Mucosa of rectum (tissue), 2 donors: ENCODE measurements around the gene CD101.

Source experiments
- H3K27ac ChIP-seq, 2 donors: one replicate each; pipeline ENCODE4 v1.7.0; 2013; ENCODE audit warnings: inconsistent platforms in 2 of 2, low read depth in 2 of 2, low read length in 2 of 2
- H3K27me3 ChIP-seq, 2 donors: one replicate each; pipeline ENCODE4 v1.7.0; 2013; ENCODE audit warnings: low read length in 2 of 2; ENCODE audit not compliant: control insufficient read depth in 2 of 2, insufficient read depth in 2 of 2
- H3K36me3 ChIP-seq, 2 donors: one replicate each; pipeline ENCODE4 v1.7.0; 2013; ENCODE audit warnings: low read length in 2 of 2; ENCODE audit not compliant: control insufficient read depth in 2 of 2, insufficient read depth in 2 of 2
- H3K4me1 ChIP-seq, 2 donors: one replicate each; pipeline ENCODE4 v1.7.0; 2013; ENCODE audit warnings: low read length in 2 of 2, mild to moderate bottlenecking in 1 of 2; ENCODE audit not compliant: control insufficient read depth in 2 of 2, insufficient read depth in 2 of 2
- H3K4me3 ChIP-seq, 2 donors: one replicate each; pipeline ENCODE4 v1.7.0; 2013; ENCODE audit warnings: low read length in 2 of 2
- H3K9ac ChIP-seq, 2 donors: one replicate each; pipeline ENCODE4 v1.7.0; 2013; ENCODE audit warnings: low read length in 2 of 2, low read depth in 1 of 2, mild to moderate bottlenecking in 1 of 2
- H3K9me3 ChIP-seq, 2 donors: one replicate each; pipeline ENCODE4 v1.7.0; 2013; ENCODE audit warnings: low read length in 2 of 2; ENCODE audit not compliant: control insufficient read depth in 2 of 2
- donor health status: healthy.
- donor health status: Normal muscosa, but diverticular disease.

CD101 gene

DNA sequence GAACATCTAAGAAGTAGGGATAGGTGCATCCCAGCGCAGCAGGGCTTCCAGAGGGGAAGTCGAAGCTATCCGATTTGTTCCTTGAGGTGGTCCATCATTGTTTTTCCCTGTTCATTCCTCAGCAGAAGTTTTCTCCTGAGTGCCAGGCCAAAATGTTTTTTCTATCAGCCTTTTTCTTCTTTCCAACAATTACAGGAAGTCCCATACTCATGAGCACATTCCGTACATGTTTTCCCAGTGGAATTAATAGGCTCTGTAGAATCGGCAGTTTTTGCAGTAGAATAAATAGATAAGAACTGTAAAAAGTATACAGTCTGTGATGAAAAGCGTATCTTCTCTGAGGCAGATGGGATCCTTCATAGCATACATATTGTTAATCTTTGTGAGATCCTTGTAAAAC is 24.8 kb downstream of the CD101 start:
- Histone ChIP-seq H3K4me3 (no peak overlapping the region), H3K27ac (no peak overlapping the region), H3K4me1 (no peaks in the 10 kb centered on the region), H3K36me3 (no peaks in the 10 kb centered on the region), H3K27me3 (no peaks in the 10 kb centered on the region), H3K9ac (no peak overlapping the region), H3K9me3 (no peaks in the 10 kb centered on the region)

- no peak overlapping the region for H3K9ac ChIP-seq
- H3K9me3 ChIP-seq: no peaks in the 10 kb centered on the region
- H3K4me1 ChIP-seq: no peaks in the 10 kb centered on the region
- no peak overlapping the region for H3K27ac ChIP-seq
- no peaks in the 10 kb centered on the region for H3K36me3 ChIP-seq
- H3K4me3 ChIP-seq: no peak overlapping the region
- no peaks in the 10 kb centered on the region for H3K27me3 ChIP-seq
These were observed 28.1 kb downstream of the CD101 start for GRCh38 chr1:117029685-117030084.

GRCh38 chr1:117030271-117030877 is 28.8 kb downstream of the CD101 start:
- no peaks in the 10 kb centered on the region for H3K27me3 ChIP-seq
- no peak overlapping the region for H3K9ac ChIP-seq
- H3K4me1 ChIP-seq: no peaks in the 10 kb centered on the region
- no peaks in the 10 kb centered on the region for H3K36me3 ChIP-seq
- no peak overlapping the region for H3K4me3 ChIP-seq
- no peak overlapping the region for H3K27ac ChIP-seq
- H3K9me3 ChIP-seq: no peaks in the 10 kb centered on the region

- Histone ChIP-seq H3K4me1 (no peaks in the 10 kb centered on the region), H3K9me3 (no peaks in the 10 kb centered on the region), H3K27me3 (no peaks in the 10 kb centered on the region), H3K9ac (no peak overlapping the region), H3K27ac (no peak overlapping the region), H3K4me3 (no peak overlapping the region), H3K36me3 (no peaks in the 10 kb centered on the region)
These were observed 30.7 kb downstream of the CD101 start for GRCh38 chr1:117032266-117032665.

GRCh38 chr1:117032681-117033539 is 31.4 kb downstream of the CD101 start:
- H3K9ac ChIP-seq: no peak overlapping the region
- no peaks in the 10 kb centered on the region for H3K9me3 ChIP-seq
- no peaks in the 10 kb centered on the region for H3K4me1 ChIP-seq
- H3K27me3 ChIP-seq: no peaks in the 10 kb centered on the region
- H3K4me3 ChIP-seq: no peak overlapping the region
- H3K27ac ChIP-seq: no peak overlapping the region
- no peaks in the 10 kb centered on the region for H3K36me3 ChIP-seq

- Histone ChIP-seq H3K4me3 (no peak overlapping the region), H3K36me3 (no peaks in the 10 kb centered on the region), H3K9ac (no peak overlapping the region), H3K4me1 (no peaks in the 10 kb centered on the region), H3K27me3 (no peaks in the 10 kb centered on the region), H3K9me3 (no peaks in the 10 kb centered on the region), H3K27ac (no peak overlapping the region)
These were observed 32.2 kb downstream of the CD101 start for GRCh38 chr1:117033772-117034171.

- no peaks in the 10 kb centered on the region for H3K27me3 ChIP-seq
- no peaks in the 10 kb centered on the region for H3K36me3 ChIP-seq
- no peak overlapping the region for H3K4me3 ChIP-seq
- no peak overlapping the region for H3K9ac ChIP-seq
- no peaks in the 10 kb centered on the region for H3K4me1 ChIP-seq
- H3K9me3 ChIP-seq: no peaks in the 10 kb centered on the region
- H3K27ac ChIP-seq: no peak overlapping the region
These were observed 33.3 kb downstream of the CD101 start for GRCh38 chr1:117034791-117035290.

DNA sequence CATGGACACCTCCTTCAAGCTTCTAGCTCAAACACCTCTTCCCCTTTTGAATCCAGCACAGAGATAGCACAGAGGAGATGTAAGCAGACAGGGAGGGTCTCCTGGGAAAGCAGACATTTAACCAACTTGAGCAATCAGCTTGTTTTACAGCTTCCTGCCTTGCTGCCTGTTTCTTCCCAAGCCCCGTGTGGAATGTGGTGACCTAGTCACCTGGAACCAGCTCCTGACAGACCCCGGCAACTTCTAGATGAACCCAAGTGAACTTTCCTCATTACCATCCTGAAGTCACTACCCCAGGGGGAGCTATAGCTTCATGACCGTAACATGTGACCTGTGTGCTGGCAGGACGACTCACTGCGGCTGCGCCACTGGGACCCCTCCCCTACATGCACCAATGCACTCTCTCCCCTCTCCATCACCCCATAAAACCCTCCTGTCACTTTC is 34.5 kb downstream of the CD101 start:
- Histone ChIP-seq H3K4me1 (no peaks in the 10 kb centered on the region), H3K27ac (no peak overlapping the region), H3K9me3 (no peaks in the 10 kb centered on the region), H3K27me3 (no peaks in the 10 kb centered on the region), H3K36me3 (no peaks in the 10 kb centered on the region), H3K9ac (no peak overlapping the region), H3K4me3 (no peak overlapping the region)

DNA sequence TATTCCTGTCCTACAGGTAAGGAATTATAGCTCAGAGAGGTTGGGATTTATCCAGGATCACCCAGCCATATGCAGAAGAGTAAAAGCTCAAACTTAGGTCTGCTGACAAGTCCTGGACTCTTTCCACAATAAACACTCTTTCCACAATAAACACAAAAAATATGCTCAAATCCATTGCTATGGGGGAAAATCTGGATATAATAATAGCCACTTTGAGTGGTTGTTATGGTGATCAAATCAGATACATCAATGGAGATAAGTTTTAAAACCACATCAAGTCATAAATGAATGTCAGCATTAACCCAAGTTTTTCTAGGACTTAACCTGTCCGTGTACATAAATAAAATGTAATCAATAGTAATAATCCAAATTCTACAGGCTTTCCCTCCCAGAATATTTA is 36.2 kb downstream of the CD101 start:
- Histone ChIP-seq H3K27me3 (no peaks in the 10 kb centered on the region), H3K9me3 (no peaks in the 10 kb centered on the region), H3K4me1 (no peaks in the 10 kb centered on the region), H3K27ac (no peak overlapping the region), H3K4me3 (no peak overlapping the region), H3K36me3 (no peaks in the 10 kb centered on the region), H3K9ac (no peak overlapping the region)

GRCh38 chr1:117038236-117038635 is 36.7 kb downstream of the CD101 start:
- H3K4me1 ChIP-seq: no peaks in the 10 kb centered on the region
- H3K27ac ChIP-seq: no peak overlapping the region
- no peaks in the 10 kb centered on the region for H3K27me3 ChIP-seq
- H3K36me3 ChIP-seq: no peaks in the 10 kb centered on the region
- no peak overlapping the region for H3K4me3 ChIP-seq
- H3K9me3 ChIP-seq: no peaks in the 10 kb centered on the region
- H3K9ac ChIP-seq: no peak overlapping the region
